GM21381 (cell line): ENCODE results near the gene LIMS1.
"Not testable (repeated sequence)": the region's sequence is repeated elsewhere in the genome, so short reads cannot be mapped to it uniquely, and the experiment has no call there.

Experiments
- ATAC-seq: cut with Tn5 transposase; IDR thresholded peaks from one replicate; pipeline ENCODE4 v1.9.1; 2021; ENCODE audit warnings: mild to moderate bottlenecking, moderate library complexity; ENCODE audit not compliant: unreplicated experiment

Gene LIMS1

DNA sequence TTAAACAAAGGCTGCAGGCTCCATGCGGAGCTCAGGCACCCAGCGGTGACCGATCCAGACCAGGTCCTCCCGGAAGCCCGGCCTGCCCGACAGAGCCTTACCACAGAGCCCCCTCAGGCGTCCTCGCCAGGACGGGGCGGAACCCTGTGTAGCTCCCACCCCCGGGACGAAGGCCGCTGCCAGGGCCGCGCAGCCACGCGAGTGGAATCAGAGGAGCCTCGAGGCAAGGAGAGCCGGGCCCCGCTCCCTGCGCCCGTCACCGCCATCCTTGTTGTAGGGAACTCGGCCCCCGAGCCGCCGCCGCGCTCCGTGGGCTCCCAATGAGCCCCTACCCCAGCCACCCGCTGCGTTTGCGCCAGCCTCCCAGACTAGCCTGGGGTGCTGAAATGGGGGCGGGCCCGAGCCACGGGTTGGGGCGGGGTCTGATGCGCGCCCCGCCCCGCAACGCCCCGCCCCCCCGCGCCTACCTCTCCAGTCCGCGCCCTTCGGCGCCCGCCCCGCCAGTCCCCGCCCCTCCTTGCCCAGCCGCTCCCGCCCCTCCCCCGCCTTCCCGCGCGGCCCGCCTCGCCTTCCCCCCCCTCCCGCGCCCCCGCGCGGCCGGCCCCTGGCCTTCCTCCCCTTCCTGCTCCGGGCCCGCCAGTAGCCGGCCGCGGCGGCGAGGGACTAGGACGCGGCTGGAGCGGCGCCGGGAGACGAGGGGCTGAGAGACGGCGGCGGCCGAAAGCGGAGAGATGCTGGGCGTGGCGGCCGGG, at the start of gene LIMS1:
Gene LIMS1 (plus strand): TSS at position 639 of the 752 bp plus-strand sequence. CDS start 93 bp downstream, at position 732.
- peak; percentile 83 for ATAC-seq

DNA sequence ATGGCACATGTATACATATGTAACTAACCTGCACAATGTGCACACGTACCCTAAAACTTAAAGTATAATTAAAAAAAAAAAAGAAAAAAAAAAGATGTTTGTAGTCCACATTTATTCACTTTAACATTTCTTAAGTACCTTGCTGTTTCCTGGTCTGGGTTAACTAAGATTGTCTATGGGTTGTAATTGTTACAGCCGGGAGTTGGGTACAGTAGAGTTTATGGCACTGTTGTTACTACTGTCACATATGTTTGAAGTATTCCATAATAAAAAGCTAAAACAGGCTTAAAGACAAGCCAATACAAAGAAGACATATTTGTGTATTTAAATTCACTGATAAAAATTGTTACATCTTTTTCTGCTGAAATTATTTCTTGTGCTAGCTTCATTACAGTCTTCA, 49.0 kb upstream of the LIMS1 start:
- no peak for ATAC-seq

- no peak for ATAC-seq
Observed at GRCh38 chr2:108490506-108491122, 43.7 kb upstream of the LIMS1 start.

- ATAC-seq: no peak
Observed at GRCh38 chr2:108491848-108492247, 42.4 kb upstream of the LIMS1 start.

DNA sequence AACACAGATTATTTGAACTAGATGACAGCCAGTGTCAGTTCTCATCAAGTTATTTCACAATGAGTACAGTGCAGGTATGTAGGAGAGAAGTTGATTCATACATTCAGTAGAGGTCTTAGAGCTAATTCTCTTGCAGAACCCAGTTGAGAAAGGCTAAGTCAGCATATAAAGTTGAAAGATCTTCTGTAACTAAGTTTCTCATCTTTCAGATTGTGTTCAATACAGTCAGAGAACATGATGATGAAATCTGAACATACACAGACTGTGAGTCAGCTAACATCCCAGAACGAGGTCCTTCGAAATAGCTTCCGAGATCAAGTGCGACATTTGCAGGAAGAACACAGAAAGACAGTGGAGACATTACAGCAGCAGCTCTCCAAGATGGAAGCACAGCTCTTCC, 41.9 kb upstream of the LIMS1 start:
- no peak for ATAC-seq

DNA sequence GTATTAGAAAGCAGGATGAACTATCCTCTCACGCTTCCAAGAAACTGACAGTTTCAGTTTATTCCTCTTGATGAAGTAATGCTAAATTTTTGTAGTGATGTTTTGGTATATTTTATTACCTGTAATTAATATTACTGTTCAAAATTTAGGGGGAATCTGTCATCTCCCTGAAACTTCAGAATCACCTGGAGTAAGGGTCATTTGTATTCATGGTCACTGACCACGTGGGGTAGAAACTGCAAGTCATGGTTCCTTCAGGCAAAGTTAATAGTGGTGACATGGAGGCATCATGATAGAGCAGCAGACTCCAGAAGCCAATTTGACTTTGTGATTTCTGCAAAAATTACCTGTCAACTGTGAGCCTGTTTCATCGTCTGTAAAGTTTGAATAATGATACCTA, 38.1 kb upstream of the LIMS1 start:
- ATAC-seq: not testable (repeated sequence)

GRCh38 chr2:108507620-108508019, 26.6 kb upstream of the LIMS1 start:
- ATAC-seq: not testable (repeated sequence)

DNA sequence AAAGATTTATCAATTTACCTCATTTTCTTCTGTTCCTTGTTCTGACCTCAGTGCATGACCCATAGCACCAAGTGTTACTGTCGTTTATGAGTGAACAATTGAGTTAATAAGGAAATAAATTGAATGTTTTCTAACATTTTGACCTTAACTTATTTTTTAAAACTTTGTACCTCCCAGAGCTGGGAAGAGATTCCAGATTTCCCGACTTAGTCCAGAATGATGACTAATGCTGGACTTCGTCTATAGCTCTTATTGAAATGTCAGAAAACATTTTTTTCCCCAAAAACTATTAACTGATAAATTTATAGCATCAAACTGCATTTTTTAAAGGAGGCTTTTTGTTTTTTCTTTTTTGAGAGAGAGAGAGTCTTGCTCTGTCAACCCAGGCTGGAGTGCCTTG, 21.8 kb upstream of the LIMS1 start:
- ATAC-seq: not testable (repeated sequence)

DNA sequence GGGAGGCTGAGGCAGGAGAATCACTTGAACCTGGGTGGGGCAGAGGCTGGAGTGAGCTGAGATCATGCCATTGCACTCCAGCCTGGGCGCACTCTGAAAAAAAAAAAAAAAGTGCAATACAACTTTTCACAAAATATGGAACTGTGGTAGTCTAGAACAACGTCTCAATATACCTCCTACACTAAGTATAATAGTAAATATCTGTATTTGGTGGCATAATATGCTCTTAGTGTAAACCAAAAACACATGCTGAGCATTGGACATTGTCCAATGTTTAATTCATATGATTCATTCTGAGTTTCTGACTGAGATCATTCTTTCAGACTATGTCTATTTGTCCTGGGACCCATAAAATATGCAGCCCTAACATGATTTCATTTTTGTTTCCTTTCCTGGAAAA, 19.8 kb upstream of the LIMS1 start:
- not testable (repeated sequence) for ATAC-seq

DNA sequence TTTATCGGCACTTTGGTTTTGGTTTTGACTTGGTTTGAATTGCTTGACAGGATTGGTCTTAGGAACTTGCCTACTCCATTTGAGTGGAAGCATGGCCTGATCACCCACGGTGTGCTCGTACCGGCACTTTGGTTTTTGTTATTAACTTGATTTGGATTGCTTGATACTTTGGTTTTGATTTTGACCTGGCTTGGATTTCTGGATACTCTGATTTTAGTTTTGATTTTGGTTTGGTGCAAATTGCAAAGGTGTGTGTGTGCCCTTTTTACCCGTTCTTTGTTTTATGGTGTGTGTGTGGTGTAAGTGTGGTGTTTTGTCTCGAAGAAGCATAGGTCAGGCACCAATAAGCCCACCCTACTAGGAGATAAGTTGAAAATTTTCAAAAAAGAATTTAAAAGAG, 9.6 kb upstream of the LIMS1 start:
- not testable (repeated sequence) for ATAC-seq

GRCh38 chr2:108525258-108525657, 9.0 kb upstream of the LIMS1 start:
- not testable (repeated sequence) for ATAC-seq

DNA sequence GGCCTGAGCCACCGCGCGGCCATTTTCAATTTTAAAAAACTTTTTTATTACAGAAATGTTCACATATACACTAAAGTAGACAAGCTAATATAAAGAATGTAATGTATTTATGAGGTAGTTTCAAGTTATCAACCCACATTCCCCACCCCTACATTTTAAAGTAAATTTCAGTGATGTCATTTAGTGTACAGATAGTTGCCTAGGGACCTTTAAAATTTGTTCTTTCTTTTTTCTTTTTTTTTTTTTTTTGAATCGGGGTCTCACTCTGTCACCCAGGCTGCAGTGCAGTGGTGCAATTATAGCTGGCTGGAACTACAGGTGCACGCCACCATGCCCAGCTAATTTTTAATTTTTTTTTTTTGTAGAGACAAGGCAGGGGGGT, 2.6 kb upstream of the LIMS1 start:
- ATAC-seq: no peak

- peak; percentile 34 for ATAC-seq
Observed at GRCh38 chr2:108534584-108535356, 500 bp downstream of the LIMS1 start.

- ATAC-seq: no peak
Observed at GRCh38 chr2:108535357-108535631, 1.0 kb downstream of the LIMS1 start.

DNA sequence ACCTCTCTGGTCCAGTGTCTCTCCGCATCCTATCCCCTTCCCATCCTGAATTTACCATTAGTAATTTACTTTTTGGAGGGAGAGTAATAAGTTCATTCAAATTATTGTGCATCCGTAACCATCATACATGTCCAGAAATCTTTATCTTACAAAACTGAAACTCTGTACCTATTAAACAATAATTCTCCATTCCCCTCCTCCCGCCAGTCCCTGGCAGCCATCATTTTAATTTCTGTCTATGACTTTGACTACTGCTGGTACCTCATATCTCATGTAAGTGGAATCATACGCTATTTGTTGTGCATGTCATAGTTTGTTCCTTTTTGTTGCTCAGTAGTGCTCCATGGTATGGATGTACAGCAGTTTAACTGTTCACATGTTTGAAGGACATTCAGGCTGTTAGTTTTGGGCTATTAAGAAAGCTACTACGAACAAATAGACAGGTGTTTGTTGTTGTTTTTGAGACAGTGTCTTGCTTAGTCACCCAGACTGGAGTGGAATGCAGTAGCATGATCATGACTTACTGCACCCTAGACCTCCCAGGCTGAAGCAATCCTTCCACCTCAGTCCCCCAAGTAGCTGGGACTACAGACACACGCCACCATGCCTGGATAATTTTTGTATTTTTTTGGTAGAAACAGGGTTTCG, 2.0 kb downstream of the LIMS1 start:
- ATAC-seq: no peak

DNA sequence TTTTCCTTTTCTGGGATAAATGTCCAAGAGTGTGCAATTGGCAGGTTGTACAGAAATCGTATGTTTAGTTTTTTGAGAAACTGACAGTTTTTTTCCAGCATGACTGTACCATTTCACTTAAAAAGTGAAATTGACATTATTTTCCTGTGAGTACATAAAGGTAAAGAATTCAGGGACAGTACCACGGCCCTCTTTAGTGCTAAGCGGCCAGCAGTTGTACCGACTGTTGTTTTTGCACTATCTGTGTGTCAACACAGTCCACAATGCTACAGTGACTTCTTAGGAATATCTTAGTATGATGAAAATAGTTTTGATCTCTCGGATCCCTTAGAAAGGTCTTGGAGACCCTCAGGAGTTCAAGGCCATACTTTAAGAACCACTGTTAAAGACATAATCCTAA, 2.6 kb downstream of the LIMS1 start:
- ATAC-seq: no peak

- no peak for ATAC-seq
Observed at GRCh38 chr2:108538000-108538625, 3.8 kb downstream of the LIMS1 start.

DNA sequence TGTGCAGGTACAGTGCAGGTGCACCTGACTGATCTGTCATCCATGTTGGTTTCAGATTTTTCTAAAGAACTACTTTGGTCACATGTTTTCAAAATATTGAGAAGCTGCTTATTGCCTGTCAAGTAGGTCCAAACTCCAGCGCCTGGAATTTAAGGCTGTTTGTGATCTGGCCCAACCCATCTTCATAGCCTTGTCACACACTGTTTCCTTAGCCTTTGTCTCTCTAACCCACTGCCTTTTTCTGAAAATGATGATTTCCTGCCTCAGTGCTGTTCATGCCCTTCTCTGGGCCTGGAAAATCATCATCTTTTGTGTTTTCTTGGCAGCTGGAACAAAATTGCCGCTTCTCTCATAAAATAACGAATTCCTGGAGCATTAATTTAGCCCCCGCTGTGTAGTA, 7.2 kb downstream of the LIMS1 start:
- no peak for ATAC-seq

- no peak for ATAC-seq
Observed at GRCh38 chr2:108542071-108542470, 7.8 kb downstream of the LIMS1 start.

- ATAC-seq: no peak
Observed at GRCh38 chr2:108547606-108548005, 13.3 kb downstream of the LIMS1 start.
